Mesothelial cell of epicardium (in vitro differentiated cells): ENCODE measurements around the gene MAIP1. TPM values are rescaled to one million over a fixed set of nuclear protein-coding genes. Genes with fewer than 3 reads are reported as not detected.

ENCODE experiments used
- DNase-seq, 2 experiments: peaks; one replicate each; pipeline ENCODE4 v3.0.0; 2021; ENCODE audit warnings: low spot score in 2 of 2; ENCODE audit not compliant: unreplicated experiment in 2 of 2
- H3K27ac Mint-ChIP-seq: 2 replicates; pipeline ENCODE4 v1.8.0; 2021; ENCODE audit warnings: mixed read lengths
- H3K27me3 Mint-ChIP-seq: 2 replicates; pipeline ENCODE4 v1.8.0; 2021; ENCODE audit warnings: low read depth, mixed read lengths
- H3K36me3 Mint-ChIP-seq: 2 replicates; pipeline ENCODE4 v1.8.0; 2021; ENCODE audit warnings: mixed read lengths
- H3K4me1 Mint-ChIP-seq: 2 replicates; pipeline ENCODE4 v1.8.0; 2021; ENCODE audit warnings: mixed read lengths
- H3K4me3 Mint-ChIP-seq: 2 replicates; pipeline ENCODE4 v1.8.0; 2021; ENCODE audit warnings: mild to moderate bottlenecking, moderate library complexity, mixed read lengths
- H3K9me3 Mint-ChIP-seq: 2 replicates; pipeline ENCODE4 v1.8.0; 2021; ENCODE audit warnings: mixed read lengths
- total RNA-seq: library from RNA; stranded (reverse); gene quantifications from 3 replicates; pipeline ENCODE4 v1.2.1, GENCODE V29; 2021
- TF ChIP-seq, protein P1 (sequence below): fragments of 200-600 bp; sonication (generic); IDR thresholded peaks from one replicate; pipeline ENCODE4 v1.5.0; 2021; ENCODE audit warnings: antibody characterized with exemption; ENCODE audit not compliant: unreplicated experiment

Gene MAIP1
- total RNA-seq, 1 donor from 2014 or later: 20.2 TPM

DNA sequence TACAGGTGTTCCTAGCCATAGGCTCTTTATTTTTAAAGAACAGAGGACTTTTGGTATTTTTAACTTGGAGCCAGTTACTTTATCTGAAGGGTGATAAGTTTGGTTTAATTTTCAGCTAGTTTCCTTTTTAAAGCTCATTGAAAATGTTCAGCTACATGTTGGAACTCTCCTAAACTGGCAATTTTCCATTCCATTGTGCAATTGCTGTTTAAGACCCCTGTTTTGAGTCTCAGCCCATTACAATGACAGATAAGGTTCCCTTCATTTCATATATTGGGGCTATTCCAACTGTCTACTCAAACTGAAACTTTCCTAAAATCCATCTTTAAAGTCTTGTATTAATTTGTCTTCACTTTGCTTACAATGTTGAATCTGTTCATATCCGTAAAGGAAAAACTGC is 11.6 kb downstream of the MAIP1 start:
- peaks cover 10% of the 10 kb centered on the region for H3K4me1 Mint-ChIP-seq
- DNase-seq: no peak
- no peak overlapping the region for H3K27ac Mint-ChIP-seq
- H3K27me3 Mint-ChIP-seq: no peaks in the 10 kb centered on the region
- H3K9me3 Mint-ChIP-seq: no peaks in the 10 kb centered on the region
- peaks cover 18% of the 10 kb centered on the region for H3K36me3 Mint-ChIP-seq
- TF ChIP-seq, protein P1, sequence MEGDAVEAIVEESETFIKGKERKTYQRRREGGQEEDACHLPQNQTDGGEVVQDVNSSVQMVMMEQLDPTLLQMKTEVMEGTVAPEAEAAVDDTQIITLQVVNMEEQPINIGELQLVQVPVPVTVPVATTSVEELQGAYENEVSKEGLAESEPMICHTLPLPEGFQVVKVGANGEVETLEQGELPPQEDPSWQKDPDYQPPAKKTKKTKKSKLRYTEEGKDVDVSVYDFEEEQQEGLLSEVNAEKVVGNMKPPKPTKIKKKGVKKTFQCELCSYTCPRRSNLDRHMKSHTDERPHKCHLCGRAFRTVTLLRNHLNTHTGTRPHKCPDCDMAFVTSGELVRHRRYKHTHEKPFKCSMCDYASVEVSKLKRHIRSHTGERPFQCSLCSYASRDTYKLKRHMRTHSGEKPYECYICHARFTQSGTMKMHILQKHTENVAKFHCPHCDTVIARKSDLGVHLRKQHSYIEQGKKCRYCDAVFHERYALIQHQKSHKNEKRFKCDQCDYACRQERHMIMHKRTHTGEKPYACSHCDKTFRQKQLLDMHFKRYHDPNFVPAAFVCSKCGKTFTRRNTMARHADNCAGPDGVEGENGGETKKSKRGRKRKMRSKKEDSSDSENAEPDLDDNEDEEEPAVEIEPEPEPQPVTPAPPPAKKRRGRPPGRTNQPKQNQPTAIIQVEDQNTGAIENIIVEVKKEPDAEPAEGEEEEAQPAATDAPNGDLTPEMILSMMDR: no peak
- no peak overlapping the region for H3K4me3 Mint-ChIP-seq

DNA sequence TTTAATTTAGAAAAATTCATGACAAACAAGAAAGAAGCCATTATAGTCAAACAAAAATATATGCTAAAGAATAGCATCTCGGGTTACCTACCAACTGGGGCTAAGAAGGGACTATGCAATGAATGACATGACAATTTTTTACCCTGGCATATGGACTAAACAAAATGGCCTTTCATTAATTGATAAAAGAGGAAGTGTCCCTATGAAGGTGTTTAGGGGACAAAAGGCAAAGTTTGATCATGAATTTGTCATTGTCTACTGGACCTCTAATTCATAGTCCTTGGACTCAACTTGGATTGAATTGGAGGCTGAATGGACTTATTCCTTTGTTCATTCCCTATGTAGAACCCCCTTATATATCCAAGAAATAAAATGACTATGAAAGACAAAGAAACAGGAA is 12.7 kb downstream of the MAIP1 start:
- no peak for DNase-seq
- peaks cover 10% of the 10 kb centered on the region for H3K4me1 Mint-ChIP-seq
- H3K36me3 Mint-ChIP-seq: peaks cover 12% of the 10 kb centered on the region
- H3K27me3 Mint-ChIP-seq: no peaks in the 10 kb centered on the region
- TF ChIP-seq, protein P1: no peak
- H3K27ac Mint-ChIP-seq: no peak overlapping the region
- H3K9me3 Mint-ChIP-seq: no peaks in the 10 kb centered on the region
- H3K4me3 Mint-ChIP-seq: no peak overlapping the region

DNA sequence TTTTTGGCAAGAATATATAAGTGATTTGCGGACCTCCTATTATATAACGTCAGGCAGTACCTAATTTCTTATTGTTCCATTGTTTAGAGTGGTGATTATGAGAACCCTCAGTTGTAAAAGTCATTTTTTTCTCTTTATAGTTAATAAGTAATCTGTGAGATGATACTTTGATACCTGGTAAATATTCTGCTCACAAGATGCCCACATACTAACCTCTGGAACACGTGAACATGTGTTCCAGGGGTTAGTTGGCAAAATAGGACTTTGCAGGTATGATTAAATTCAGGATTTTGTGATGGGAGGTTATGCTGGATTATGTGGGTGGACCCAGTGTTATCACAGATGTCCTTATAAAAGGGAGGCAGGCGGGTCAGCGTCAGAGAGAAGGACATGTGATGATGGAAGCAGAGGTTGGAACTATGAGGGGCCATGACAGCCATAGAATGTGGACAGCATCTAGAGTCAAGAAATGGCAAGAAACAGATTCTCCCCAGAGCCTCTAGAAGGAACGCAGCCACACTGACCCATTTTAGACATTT is 16.8 kb downstream of the MAIP1 start:
- H3K4me3 Mint-ChIP-seq: no peak overlapping the region
- peaks cover 6% of the 10 kb centered on the region for H3K9me3 Mint-ChIP-seq
- no peaks in the 10 kb centered on the region for H3K4me1 Mint-ChIP-seq
- H3K27me3 Mint-ChIP-seq: no peaks in the 10 kb centered on the region
- TF ChIP-seq, protein P1: no peak
- no peak for DNase-seq
- no peak overlapping the region for H3K27ac Mint-ChIP-seq
- H3K36me3 Mint-ChIP-seq: no peaks in the 10 kb centered on the region

DNA sequence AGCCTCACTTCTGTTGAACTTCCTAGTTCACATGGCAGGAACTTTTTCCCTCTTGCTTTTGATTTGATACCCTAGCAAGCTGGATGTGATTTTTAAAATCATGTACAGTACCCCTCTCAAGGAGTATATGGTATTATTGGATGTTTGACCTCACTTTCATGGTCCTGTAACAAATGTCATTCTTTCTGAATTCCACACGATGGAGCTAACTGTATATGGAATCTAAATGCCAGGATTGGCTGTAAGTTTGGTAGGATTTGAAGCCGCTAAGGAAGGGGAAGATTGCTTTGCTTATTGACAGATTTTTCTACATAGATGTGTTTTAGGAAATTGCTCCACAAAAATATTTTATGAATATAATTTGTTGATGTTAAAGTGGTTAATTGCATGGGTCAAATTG is 18.3 kb downstream of the MAIP1 start:
- no peaks in the 10 kb centered on the region for H3K36me3 Mint-ChIP-seq
- no peaks in the 10 kb centered on the region for H3K27me3 Mint-ChIP-seq
- DNase-seq: no peak
- peaks cover 6% of the 10 kb centered on the region for H3K9me3 Mint-ChIP-seq
- H3K4me1 Mint-ChIP-seq: peaks cover 3% of the 10 kb centered on the region
- H3K4me3 Mint-ChIP-seq: no peak overlapping the region
- TF ChIP-seq, protein P1: peak; percentile 62
- H3K27ac Mint-ChIP-seq: no peak overlapping the region

DNA sequence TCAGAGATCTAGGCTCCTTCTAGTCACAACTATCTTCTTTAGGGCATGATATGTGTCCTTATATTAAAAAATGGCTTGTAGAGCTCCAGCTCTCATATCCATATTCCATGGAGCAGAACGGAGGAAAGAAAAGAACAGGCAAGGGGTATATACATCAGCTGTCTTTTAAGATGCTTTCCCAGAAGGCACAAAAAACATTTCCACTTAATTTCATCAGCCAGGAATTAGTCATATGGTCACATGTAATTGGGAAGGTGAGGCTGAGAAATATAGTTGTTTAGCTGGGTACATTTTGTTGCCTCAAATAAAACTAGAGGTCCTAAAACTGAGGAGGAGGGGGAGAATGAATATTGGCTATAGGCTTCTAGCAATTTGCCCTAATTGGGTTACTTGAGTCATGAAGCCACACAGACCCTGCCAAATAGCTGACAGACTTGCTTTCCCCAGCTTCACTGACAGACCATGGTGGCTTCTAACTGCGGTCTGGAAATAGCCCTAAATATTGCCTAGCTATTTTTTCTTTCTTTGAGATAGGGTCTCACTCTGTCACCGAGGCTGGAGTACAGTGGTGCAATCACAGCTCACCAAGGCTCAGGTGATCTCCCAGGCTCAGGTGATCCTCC is 20.0 kb downstream of the MAIP1 start:
- no peak overlapping the region for H3K27ac Mint-ChIP-seq
- H3K36me3 Mint-ChIP-seq: no peaks in the 10 kb centered on the region
- H3K4me3 Mint-ChIP-seq: no peak overlapping the region
- DNase-seq: no peak
- TF ChIP-seq, protein P1: no peak
- peaks cover 6% of the 10 kb centered on the region for H3K4me1 Mint-ChIP-seq
- H3K27me3 Mint-ChIP-seq: no peaks in the 10 kb centered on the region
- H3K9me3 Mint-ChIP-seq: peaks cover 6% of the 10 kb centered on the region
